COLO668 (cell line): ENCODE data around the gene LPCAT2.

Experiments
- DNase-seq: peaks from one replicate; lab custom pipeline; 2025; ENCODE audit not compliant: unreplicated experiment; lab: John Stamatoyannopoulos, UW

The LPCAT2 gene

DNA sequence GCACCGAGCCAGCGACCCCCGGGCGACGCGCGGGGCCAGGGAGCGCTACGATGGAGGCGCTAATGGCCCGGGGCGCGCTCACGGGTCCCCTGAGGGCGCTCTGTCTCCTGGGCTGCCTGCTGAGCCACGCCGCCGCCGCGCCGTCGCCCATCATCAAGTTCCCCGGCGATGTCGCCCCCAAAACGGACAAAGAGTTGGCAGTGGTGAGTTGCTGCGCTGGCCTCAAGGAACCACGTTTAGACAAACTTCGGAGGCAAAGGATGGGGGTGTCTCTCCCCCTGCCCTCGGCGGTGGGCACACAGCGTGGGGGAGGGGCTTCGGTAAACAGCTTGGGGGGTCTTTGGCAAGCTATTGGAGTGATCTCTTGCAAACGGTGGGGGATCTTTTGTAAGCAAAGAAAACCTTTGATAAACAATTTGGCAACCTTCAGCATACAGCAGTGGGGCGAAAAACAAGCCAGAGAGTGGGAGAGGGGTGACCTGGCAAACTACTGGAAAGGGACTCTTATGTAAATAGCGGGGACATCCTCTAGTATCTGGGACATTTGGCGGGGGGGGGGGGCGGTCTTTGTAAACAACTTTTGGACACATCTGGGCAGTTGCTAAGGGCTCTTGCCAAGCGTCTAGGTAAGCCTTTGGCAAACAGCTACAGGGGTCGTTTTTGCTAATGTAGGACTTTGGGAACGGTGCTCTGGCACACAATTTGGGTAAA, 29.3 kb upstream of the LPCAT2 start:
- DNase-seq = no peak

- DNase-seq = no peak
Observed at GRCh38 chr16:55480228-55480655, 28.6 kb upstream of the LPCAT2 start.

DNA sequence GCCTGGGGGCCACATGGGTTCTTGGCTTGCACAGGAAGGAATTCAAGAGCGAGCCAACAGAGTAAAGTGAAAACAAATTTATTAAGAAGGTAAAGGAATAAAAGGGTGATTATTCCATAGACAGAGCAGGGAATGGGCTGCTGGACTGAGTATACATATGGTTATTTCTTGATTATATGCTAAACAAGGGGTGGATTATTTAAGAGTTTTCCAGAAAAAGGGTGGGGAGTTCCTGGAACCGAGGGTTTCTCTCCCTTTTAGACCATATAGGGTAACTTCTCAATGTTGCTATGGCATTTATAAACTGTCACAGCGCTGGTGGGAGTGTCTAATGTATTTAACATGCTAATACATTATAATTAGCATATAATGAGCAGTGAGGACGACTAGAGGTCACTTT, 27.8 kb upstream of the LPCAT2 start:
- no peak for DNase-seq

DNA sequence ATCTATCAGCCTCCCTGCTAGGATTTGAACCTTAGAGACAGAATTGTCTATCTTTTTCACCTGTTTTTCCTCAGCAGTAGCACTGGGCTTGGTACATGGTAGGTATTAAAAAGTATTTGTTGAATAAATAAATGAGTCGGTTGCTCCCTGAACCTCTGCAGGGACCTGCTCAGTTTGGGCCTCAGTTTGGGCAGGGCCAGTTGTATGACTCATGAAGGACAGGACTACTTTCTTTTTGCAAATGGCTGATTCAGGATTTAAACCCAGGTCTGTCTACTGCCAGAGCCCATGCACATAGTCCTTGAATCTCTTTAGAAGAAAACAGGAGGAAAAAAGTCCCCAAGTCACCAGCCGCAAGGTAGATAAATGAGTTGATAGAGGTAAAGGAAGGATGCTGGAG, 26.8 kb upstream of the LPCAT2 start:
- no peak for DNase-seq

DNA sequence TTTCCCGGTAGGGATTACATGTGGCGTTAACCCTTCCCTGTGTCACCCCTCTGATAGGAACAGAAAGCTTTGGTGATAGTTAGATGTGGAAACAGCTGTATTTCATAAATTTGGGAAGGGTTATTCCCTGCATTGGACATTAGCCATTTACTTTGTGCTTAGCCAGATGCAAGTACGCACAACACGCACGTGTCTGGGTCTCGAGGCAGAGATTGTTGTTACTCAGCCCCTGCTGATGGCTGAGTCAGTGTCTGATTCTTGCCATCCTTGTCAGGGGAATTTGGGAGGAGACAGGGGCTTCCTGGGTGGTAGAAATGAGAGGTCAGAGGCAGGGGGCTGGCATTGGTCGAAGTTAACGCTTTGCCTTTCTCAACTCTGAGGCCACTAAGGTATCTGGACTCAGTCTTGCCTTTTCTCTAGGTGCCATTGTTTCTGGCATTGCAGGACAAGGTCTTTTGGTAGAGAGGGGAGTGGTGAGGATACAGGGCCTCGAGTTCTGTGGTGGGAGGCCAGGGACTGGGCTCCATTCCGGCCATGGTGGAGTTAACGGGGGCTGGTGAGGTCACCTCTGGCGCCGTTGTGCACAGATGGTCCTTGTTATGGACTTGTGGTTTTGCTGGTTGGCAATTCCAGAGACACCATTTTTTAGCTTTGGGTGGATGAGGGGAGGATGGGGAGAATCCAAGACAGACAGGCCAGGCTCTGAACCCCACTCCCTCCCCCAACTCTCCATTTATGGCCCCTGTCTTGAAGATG, 21.6 kb upstream of the LPCAT2 start:
- no peak for DNase-seq

DNA sequence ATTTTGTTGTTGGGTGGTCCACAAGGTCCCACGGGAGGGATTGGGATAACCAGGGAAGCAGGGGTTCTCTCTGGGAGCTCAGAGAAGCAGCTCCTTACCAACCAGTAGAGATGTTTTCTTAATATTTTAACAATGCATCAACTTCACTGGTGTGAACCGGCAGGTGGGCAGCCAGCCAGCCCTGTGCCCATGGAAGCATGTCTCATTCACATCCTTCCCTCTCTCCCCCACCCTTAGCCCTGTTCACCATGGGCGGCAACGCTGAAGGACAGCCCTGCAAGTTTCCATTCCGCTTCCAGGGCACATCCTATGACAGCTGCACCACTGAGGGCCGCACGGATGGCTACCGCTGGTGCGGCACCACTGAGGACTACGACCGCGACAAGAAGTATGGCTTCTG, 20.6 kb upstream of the LPCAT2 start:
- DNase-seq = no peak

GRCh38 chr16:55489119-55489955, 19.5 kb upstream of the LPCAT2 start:
- no peak for DNase-seq

- DNase-seq = no peak
Observed at GRCh38 chr16:55489956-55490265, 19.0 kb upstream of the LPCAT2 start.

DNA sequence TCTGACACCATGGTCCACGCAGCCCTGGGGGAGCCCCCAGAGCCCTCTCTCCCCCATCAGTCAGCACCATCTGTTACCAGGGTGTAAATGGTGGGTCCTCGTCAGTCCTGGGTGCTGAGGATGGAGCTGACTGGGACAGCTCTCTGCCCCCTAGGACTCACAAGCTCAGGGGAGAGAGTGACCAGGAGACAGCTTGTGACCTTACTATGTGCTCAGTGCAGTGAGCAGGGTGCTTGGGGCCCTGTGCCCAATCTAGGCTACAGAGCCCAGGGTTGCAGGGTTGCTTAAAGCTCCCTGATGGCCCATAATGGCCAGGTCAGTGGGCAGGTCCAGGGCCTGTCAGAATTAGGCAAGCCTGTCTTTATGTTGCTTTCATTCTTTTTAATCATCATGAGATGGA, 18.6 kb upstream of the LPCAT2 start:
- no peak for DNase-seq

DNA sequence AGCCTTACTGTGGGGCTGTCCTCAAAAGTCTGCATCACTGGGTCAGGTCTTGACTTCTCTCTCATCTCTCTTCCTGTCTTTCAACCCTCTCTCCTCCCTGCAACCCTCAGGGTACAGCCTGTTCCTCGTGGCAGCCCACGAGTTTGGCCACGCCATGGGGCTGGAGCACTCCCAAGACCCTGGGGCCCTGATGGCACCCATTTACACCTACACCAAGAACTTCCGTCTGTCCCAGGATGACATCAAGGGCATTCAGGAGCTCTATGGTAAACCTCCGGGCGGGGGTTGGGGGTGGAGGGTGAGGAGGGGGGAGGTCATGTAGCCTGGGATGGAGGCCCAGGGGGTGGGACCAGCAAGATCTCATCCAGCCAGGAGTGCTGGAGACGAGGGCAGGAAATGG, 17.2 kb upstream of the LPCAT2 start:
- DNase-seq = no peak

DNA sequence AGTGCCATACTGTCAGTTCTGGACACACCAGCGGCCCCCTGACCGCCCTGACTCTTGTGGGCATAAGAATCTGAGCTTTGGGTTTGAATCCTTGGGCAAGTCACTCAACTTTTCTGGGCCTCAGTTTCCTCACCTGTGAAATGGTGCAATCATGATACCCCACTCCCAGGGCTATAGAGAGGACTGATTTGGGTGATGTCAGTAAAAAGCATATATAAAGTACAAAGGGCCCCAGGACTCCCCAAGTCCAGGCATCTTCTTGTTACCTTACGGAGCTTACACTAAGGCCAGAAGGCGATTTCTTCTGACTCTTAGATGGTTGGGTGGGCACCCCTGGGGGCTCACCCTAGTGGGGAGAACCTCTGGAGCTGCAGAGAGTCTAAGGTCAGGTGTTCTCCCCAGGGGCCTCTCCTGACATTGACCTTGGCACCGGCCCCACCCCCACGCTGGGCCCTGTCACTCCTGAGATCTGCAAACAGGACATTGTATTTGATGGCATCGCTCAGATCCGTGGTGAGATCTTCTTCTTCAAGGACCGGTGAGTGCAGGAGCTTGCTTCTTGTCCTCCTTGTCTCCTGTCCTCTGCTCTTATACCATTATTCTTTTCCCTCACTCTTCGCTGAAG, 16.0 kb upstream of the LPCAT2 start:
- DNase-seq = no peak

DNA sequence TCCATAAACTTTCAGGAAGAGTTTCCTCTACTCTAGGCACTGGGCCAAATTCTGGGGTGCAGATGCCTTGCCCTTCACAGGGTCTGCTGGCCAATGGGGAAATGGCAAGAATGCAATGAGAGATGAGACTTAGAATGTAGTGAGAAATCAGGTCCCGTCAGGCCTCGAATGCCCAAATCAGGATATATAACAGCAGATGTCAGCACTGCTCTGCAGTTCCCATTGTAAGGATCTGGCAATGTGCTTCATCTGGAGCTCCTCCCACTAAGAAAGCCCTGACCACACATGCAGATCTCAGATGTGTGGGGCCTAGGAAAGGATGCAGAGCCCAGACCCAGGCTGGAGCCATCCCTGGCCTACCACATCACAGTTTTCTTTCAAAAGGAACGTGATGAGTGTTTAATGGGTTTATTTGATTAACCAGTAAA, 13.9 kb upstream of the LPCAT2 start:
- DNase-seq = no peak

DNA sequence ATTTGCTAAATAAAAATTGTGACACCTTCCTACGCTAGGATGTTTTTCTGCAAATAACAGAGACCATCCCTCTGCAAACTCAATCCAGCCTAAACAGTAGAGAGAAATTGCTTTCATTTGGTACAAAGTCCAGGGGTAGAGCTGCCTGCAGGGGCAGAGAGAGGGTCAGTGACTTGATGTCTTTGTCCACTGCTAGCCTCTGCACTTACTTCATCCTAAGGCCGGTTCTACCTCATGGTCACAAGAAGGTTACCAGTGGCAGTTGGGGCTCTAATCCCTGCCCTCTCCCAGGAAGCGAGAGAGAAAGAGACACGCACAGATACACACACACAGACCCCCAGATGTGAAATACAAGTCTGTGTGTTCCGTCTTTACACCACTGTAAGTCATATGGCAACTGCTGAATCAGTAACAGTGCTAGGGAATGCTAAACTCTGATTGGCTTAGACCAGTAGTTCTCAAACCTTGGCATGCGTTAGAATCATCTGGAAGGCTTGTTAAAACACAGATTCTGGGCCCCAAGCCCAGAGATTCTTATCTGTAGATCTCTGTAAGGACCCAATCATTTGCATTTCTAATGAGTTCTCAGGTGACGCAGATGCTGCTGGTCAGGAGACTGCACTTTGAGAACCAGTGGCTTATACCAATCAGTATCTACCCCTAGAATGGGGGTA, 13.1 kb upstream of the LPCAT2 start:
- DNase-seq = no peak

GRCh38 chr16:55496509-55497145, 12.2 kb upstream of the LPCAT2 start:
- DNase-seq = no peak

DNA sequence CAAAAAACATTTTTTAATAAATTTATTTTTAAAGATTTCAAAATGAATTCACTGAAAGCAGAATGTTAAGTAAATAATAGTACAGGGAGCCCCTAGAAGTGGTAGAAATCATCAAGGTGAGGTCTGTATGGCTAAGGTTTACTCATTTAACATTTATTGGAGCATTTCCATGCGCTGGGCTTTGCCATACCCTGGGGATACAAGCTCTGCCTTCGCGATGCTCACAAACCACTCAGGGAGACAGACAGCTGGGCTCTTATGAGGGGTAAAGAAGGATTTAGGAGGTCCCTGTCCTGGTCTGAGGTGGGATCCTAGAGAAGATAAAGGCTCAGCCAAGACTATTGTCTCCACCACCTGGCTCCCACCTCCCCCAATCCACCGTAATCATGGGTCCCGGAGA, 11.3 kb upstream of the LPCAT2 start:
- DNase-seq = no peak

DNA sequence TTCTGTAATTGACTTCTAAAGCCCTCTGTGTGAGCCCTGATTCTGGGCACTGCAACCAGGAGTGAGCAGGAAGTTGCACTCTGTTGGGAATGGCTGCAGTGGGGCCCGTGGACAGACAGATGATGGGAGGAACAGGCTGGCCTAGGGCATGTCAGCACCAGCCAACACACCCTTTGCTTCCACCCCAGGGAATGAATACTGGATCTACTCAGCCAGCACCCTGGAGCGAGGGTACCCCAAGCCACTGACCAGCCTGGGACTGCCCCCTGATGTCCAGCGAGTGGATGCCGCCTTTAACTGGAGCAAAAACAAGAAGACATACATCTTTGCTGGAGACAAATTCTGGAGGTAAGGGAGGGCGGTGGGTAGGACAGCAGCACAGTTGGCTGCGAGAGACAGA, 10.8 kb upstream of the LPCAT2 start:
- DNase-seq = no peak

GRCh38 chr16:55499281-55499680, 9.6 kb upstream of the LPCAT2 start:
- DNase-seq = no peak

DNA sequence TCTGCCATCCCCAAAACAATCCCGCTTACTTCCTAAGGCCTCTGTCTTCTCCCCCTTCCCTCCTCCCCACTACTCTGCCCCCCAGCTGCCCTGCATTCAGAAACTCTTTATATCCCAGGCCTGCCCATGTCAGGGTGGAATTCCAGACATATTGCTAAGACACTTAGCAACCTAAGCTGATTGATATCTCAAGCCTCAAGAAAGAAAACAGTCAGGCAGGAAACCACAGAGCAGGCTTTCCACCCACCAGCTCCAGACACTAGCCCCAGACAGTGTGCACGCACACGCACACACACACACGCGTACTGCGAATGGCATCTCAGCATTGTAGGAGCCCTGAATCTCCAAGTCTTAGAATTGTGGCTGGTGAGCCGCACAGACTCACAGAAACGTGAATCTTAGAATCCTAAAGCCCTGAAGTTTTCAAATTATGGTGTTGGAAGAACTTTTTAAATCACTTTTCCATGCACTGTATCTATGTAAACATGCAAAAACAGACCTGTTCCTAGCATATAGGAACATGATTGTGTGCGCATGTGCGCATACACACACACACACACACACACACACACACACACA, 8.8 kb upstream of the LPCAT2 start:
- DNase-seq = no peak

- DNase-seq = no peak
Observed at GRCh38 chr16:55500530-55501011, 8.3 kb upstream of the LPCAT2 start.
